Osteoblast (primary cell): ENCODE measurements around the gene MAP3K7. TPM values are rescaled to one million over a fixed set of nuclear protein-coding genes. Genes with fewer than 3 reads are reported as not detected.
"Not testable (repeated sequence)": the region's sequence is repeated elsewhere in the genome, so short reads cannot be mapped to it uniquely, and the experiment has no call there.

Source experiments
- DNase-seq: peaks from one replicate; pipeline ENCODE4 v3.0.0; 2011; ENCODE audit warnings: low spot score, mixed read lengths; ENCODE audit not compliant: insufficient read length; ENCODE audit errors: missing footprints
- H2AFZ ChIP-seq: 2 replicates; pipeline ENCODE4 v1.6.0; 2011; ENCODE audit warnings: mild to moderate bottlenecking, low read length
- H3K27ac ChIP-seq: 2 replicates; pipeline ENCODE4 v1.5.1; 2011; ENCODE audit warnings: mild to moderate bottlenecking, low read depth, low read length, moderate library complexity
- H3K27me3 ChIP-seq: 2 replicates; pipeline ENCODE4 v1.6.0; 2012; ENCODE audit warnings: mild to moderate bottlenecking, control low read depth, inconsistent platforms, low read length, moderate library complexity; ENCODE audit not compliant: insufficient read depth
- H3K36me3 ChIP-seq: 2 replicates; pipeline ENCODE4 v1.5.1; 2011; ENCODE audit warnings: mild to moderate bottlenecking, low read length, control low read depth, moderate library complexity; ENCODE audit not compliant: insufficient read depth
- H3K4me1 ChIP-seq: 2 replicates; pipeline ENCODE4 v1.5.1; 2011; ENCODE audit warnings: mild to moderate bottlenecking, low read length, control low read depth, moderate library complexity; ENCODE audit not compliant: insufficient read depth
- H3K4me2 ChIP-seq: 2 replicates; pipeline ENCODE4 v1.6.0; 2011; ENCODE audit warnings: mild to moderate bottlenecking, low read length; ENCODE audit not compliant: insufficient read depth
- H3K4me3 ChIP-seq: fragments of 200-600 bp; sonication (generic); 3 replicates; pipeline ENCODE4 v1.5.1; 2012; ENCODE audit warnings: mild to moderate bottlenecking, low read length, inconsistent platforms; ENCODE audit not compliant: insufficient read depth
- H3K79me2 ChIP-seq: 2 replicates; pipeline ENCODE4 v1.6.0; 2012; ENCODE audit warnings: mild to moderate bottlenecking, low read length, control low read depth, inconsistent platforms; ENCODE audit not compliant: insufficient read depth
- H3K9me3 ChIP-seq: 2 replicates; pipeline ENCODE4 v1.5.1; 2011; ENCODE audit warnings: low read depth, low read length, control low read depth
- H4K20me1 ChIP-seq: 2 replicates; pipeline ENCODE4 v1.6.0; 2012; ENCODE audit warnings: mild to moderate bottlenecking, low read length, control low read depth; ENCODE audit not compliant: insufficient read depth
- total RNA-seq: library from RNA; depleted of rRNA; stranded (reverse); fragments of >200 nt; gene quantifications from 2 replicates; pipeline ENCODE4 v1.2.3, GENCODE V29; 2012
- TF ChIP-seq, protein P1 (sequence below): IDR thresholded peaks from 2 replicates; pipeline ENCODE4 v1.5.1; 2011; ENCODE audit warnings: mild to moderate bottlenecking, low read depth, low read length, moderate library complexity; ENCODE audit errors: extremely low read depth

Gene MAP3K7
- total RNA-seq, 1 donor = 38.4 TPM

GRCh38 chr6:90572856-90573255 is 14.0 kb downstream of the MAP3K7 start:
- Histone ChIP-seq H2AFZ (no peak overlapping the region), H4K20me1 (peaks cover 31% of the 10 kb centered on the region), H3K4me1 (no peaks in the 10 kb centered on the region), H3K79me2 (peaks cover 83% of the 10 kb centered on the region), H3K36me3 (peaks cover 15% of the 10 kb centered on the region), H3K4me3 (no peak overlapping the region), H3K9me3 (no peaks in the 10 kb centered on the region), H3K27me3 (no peaks in the 10 kb centered on the region), H3K27ac (no peak overlapping the region), H3K4me2 (no peak overlapping the region)
- TF ChIP-seq, protein P1, sequence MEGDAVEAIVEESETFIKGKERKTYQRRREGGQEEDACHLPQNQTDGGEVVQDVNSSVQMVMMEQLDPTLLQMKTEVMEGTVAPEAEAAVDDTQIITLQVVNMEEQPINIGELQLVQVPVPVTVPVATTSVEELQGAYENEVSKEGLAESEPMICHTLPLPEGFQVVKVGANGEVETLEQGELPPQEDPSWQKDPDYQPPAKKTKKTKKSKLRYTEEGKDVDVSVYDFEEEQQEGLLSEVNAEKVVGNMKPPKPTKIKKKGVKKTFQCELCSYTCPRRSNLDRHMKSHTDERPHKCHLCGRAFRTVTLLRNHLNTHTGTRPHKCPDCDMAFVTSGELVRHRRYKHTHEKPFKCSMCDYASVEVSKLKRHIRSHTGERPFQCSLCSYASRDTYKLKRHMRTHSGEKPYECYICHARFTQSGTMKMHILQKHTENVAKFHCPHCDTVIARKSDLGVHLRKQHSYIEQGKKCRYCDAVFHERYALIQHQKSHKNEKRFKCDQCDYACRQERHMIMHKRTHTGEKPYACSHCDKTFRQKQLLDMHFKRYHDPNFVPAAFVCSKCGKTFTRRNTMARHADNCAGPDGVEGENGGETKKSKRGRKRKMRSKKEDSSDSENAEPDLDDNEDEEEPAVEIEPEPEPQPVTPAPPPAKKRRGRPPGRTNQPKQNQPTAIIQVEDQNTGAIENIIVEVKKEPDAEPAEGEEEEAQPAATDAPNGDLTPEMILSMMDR = no peak
- DNase-seq = no peak

DNA sequence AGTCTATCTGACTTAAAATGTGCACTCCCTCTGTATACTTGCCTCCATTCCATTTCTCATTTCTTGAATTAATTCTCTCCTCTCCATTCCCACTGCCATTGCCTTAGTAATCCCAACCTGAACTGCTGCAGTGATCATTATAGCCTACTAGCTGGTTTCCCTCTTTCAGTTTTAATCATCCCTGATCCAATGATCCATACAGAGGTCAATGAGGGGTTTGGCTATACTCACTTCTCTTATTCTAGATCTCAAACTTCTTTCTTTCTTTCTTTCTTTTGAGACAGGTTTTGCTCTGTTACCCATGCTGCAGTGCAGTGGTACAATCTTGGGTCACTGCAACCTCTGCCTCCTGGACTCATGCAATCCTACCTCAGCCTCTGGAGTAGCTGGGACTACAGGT is 17.6 kb downstream of the MAP3K7 start:
- no peak overlapping the region for H3K27ac ChIP-seq
- TF ChIP-seq, protein P1 = no peak
- H4K20me1 ChIP-seq = peaks cover 9% of the 10 kb centered on the region
- peaks cover 9% of the 10 kb centered on the region for H3K36me3 ChIP-seq
- no peak overlapping the region for H3K4me3 ChIP-seq
- no peaks in the 10 kb centered on the region for H3K27me3 ChIP-seq
- no peaks in the 10 kb centered on the region for H3K4me1 ChIP-seq
- no peak for DNase-seq
- H3K9me3 ChIP-seq = no peaks in the 10 kb centered on the region
- peaks cover 51% of the 10 kb centered on the region for H3K79me2 ChIP-seq
- no peak overlapping the region for H3K4me2 ChIP-seq
- H2AFZ ChIP-seq = no peak overlapping the region

- not testable (repeated sequence) for H4K20me1 ChIP-seq
Measured at GRCh38 chr6:90567682-90568081, 19.2 kb downstream of the MAP3K7 start.

DNA sequence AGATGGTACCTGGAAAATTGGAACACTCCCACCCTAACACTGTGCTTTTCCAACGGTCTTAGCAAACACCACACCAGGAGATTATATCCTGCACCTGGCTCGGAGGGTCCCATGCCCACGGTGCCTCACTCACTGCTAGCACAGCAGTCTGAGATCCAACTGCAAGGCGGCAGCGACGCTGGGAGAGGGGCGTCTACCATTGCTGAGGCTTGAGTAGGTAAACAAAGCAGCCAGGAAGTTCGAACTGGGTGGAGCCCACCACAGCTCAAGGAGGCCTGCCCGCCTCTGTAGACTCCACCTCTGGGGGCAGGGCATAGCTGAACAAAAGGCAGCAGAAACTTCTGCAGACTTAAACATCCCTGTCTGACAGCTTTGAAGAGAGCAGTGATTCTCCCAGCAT is 24.5 kb downstream of the MAP3K7 start:
- not testable (repeated sequence) for H3K4me3 ChIP-seq, H3K9me3 ChIP-seq, H3K27me3 ChIP-seq, H3K27ac ChIP-seq, DNase-seq, H4K20me1 ChIP-seq, H2AFZ ChIP-seq, H3K4me2 ChIP-seq, H3K4me1 ChIP-seq
- H3K79me2 ChIP-seq = peaks cover 13% of the 10 kb centered on the region
- H3K36me3 ChIP-seq = peaks cover 22% of the 10 kb centered on the region

More at GRCh38 chr6:90567682-90568081, 19.2 kb downstream of the MAP3K7 start:
- H3K4me1 ChIP-seq, H3K27me3 ChIP-seq, H3K27ac ChIP-seq, H3K36me3 ChIP-seq, H3K4me2 ChIP-seq, H3K9me3 ChIP-seq, H3K4me3 ChIP-seq, DNase-seq, H2AFZ ChIP-seq: not testable (repeated sequence)
- peaks cover 35% of the 10 kb centered on the region for H3K79me2 ChIP-seq

DNA sequence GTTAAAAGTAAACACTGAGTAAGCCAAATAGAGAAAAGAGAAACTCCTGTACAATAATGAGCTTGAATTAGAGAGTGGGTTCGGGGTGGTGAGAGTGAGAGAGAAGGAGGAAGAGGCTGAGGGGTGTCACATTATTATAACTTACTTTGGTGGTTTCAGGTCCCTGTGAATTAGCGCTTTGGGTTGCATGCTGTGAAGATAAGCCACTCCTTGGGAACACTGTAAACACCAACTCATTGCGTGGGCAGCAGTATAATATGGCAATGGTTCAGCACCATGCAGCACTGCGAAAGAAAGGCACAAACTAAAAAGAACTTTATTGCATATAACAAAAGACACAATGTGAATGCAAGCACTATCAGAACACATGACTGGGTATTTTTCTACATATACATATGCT is 26.9 kb downstream of the MAP3K7 start:
- no peak for DNase-seq
- peaks cover 5% of the 10 kb centered on the region for H4K20me1 ChIP-seq
- H3K9me3 ChIP-seq = no peaks in the 10 kb centered on the region
- no peak overlapping the region for H2AFZ ChIP-seq
- H3K79me2 ChIP-seq = peaks cover 13% of the 10 kb centered on the region
- TF ChIP-seq, protein P1 = no peak
- no peak overlapping the region for H3K4me3 ChIP-seq
- no peak overlapping the region for H3K27ac ChIP-seq
- H3K4me2 ChIP-seq = no peak overlapping the region
- no peaks in the 10 kb centered on the region for H3K4me1 ChIP-seq
- peaks cover 34% of the 10 kb centered on the region for H3K36me3 ChIP-seq
- H3K27me3 ChIP-seq = no peaks in the 10 kb centered on the region
